ENCODE results near the gene ITGB1. TPM values are rescaled to one million over a fixed set of nuclear protein-coding genes. Genes with fewer than 3 reads are reported as not detected.
"Not testable (repeated sequence)": the region's sequence is repeated elsewhere in the genome, so short reads cannot be mapped to it uniquely, and the experiment has no call there.

The ITGB1 gene
- total RNA-seq, 1 donor from 2014 or later, result 373 TPM

DNA sequence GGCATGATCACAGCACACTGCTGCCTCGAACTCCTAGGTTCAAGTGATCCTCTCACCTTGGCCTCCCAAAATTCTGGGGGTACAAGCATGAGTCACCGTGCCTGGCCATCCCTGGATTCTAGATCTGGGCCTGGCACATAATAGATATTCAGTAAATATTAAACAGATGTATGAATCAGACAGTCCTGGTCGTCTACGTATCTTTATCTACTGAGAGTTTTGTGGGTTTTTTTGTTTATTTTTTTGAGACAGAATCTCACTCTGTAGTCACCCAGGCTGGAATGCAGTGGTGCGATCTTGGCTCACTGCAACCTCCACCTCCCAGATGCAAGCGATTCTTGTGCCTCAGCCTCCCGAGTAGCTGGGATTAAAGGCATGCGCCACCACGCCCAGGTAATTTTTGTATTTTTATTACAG lies 24.3 kb upstream of the ITGB1 start:
- ATAC-seq (no peak), DNase-seq (ENCODE audit: low spot score) (no peak)
- intact Hi-C loops (cut with DNase I), result no loop called here

- ATAC-seq, result peak; percentile 50
- DNase-seq (ENCODE audit: low spot score), result no peak
- intact Hi-C loops (cut with DNase I), result no loop called here
Observed at GRCh38 chr10:32981760-32982159, 23.7 kb upstream of the ITGB1 start.

DNA sequence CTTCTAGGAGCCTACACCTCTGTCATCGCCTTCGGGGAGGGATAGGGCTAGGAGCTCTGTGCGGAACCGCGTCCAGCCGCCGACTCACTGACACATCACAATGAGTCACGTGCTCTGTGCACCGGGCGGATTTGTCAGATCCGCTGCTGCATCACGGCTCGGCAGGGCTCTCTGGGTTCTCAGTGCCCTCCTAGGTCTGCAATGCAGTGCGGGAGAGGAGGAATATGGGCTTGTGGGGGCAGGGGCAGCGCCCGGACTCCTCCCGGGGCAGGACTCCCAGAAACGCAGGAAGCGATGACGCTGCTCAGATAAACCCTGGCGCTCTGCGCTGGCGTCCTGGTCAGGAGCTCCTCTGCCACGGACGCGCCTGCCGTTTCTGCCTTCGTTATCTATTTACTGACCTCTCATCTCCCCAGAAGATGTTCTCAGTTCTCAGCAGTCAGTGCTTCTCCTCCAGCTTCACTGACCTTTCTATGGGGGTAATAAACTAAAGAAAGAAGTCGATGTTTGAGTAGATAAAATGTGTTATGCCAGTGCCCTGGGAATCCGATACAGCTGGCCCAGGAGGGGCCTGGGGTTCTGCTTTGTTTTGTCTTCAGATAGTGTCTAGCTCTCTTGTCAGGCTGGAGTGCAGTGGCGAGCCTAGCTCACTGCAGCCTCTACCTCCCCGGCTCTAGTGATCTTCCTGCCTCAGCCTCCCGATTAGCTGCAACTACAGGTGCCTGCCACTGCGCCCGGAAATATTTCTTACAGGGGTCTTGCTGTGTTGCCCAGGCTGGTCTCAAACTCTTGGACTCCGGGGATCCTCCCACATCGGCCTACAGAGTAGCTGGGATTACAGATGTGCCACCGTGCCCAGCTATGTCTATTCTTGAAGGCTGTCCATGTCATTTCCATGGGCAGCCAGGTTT lies 22.8 kb upstream of the ITGB1 start:
- DNase-seq (ENCODE audit: low spot score) (peak; percentile 88), ATAC-seq (peak; percentile 96)
- intact Hi-C loops (cut with DNase I), result no loop called here

DNA sequence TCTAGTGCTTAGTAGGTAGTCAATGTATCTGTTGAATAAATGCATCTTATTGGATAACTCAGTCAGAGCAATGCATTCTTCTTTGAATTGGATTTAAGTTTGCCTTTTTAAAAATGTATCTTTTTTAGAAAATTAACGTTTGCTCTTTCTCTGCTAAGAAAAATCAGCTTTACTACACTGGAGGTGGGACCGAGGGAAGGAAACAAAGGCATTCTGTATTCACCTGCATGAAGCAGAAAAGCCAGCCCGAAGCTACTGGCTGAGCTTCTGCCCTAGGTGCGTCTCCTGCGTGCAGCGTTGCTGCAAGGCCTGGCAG lies 22.2 kb upstream of the ITGB1 start:
- ATAC-seq (no peak), DNase-seq (ENCODE audit: low spot score) (no peak)
- intact Hi-C loops (cut with DNase I), result no loop called here

- intact Hi-C loops (cut with DNase I); DNase-seq (ENCODE audit: low spot score); ATAC-seq: not testable (repeated sequence)
Observed at GRCh38 chr10:32979719-32980118, 21.7 kb upstream of the ITGB1 start.

DNA sequence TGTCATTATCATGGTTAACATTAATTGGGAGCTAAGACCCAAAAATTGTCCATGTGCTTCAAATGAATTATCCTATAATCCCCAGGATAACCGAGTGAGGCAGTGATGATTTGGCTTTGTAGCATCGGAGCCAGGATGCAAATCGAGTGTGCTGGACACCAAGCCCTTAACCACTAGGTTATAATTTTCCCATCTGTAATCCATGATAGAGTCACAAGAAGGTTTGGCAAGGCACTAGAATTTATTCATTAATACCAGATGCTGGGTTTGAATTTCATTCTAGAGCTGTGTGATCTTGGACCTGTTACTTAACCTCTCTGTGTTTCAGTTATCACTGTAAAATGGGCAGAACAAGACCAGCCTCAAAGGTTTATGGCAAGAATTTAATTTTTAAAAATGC lies 21.0 kb upstream of the ITGB1 start:
- ATAC-seq, result no peak
- intact Hi-C loops (cut with DNase I), result no loop called here
- DNase-seq (ENCODE audit: low spot score), result no peak

DNA sequence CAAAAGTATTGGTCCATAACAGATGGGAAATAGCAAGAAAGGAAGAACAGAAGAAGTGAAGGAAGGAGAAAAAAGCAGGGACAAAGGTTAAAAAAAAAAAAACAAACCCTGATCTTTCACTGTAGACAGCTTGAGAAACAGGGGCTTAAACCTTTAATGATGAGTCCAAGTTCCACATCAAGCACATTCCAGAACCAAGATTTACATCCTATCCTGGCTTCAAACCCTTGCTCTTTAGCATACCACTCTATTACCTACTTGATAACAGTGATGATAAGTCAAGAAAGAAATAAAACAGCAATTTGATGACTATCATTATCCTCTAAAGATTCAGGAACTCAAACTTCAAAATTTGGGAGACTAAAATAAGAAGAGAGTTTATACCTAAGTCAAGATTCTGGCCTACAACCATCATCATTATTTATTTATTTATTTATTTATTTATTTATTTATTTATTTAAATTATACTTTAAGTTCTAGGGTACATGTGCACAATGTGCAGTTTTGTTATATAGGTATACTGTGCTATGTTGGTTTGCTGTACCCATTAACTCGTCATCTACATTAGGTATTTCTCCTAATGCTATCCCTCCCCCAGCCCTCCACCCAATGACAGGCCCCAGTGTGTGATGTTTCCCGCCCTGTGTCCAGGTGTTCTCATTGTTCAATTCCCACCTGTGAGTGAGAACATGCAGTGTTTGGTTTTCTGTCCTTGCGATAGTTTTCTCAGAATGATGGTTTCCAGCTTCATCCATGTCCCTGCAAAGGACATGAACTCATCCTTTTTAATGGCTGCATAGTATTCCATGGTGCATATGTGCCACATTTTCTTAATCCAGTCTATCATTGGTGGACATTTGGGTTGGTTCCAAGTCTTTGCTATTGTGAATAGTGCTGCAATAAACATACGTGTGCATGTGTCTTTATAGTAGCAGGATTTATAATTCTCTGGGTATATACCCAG lies 20.1 kb upstream of the ITGB1 start:
- ATAC-seq; DNase-seq (ENCODE audit: low spot score); intact Hi-C loops (cut with DNase I): not testable (repeated sequence)

- no peak for DNase-seq (ENCODE audit: low spot score)
- no peak for ATAC-seq
- intact Hi-C loops (cut with DNase I), result no loop called here
Observed at GRCh38 chr10:32976338-32976737, 18.3 kb upstream of the ITGB1 start.

GRCh38 chr10:32972929-32973328 lies 14.9 kb upstream of the ITGB1 start:
- DNase-seq (ENCODE audit: low spot score), result no peak
- intact Hi-C loops (cut with DNase I), result no loop called here

DNA sequence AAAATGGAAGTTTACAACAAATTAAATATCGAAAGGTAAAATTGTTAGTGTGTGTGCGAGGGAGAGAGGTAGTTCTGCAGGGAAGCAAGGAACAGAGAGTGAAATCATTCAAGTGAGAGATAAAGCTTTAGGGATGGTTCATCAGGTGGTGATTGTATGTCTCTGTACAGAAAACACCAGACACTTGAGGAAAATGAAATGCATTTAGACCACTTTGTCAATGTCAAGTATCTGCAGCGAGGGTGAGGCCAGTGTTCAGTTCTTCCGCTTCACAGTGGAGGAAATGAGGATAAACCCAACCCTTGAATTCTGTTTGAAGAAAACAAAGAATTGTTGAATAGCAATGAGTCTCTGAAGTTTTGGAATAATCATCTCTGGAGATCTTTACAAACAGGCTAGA lies 14.4 kb upstream of the ITGB1 start:
- DNase-seq (ENCODE audit: low spot score), result no peak
- ATAC-seq, result no peak
- intact Hi-C loops (cut with DNase I), result no loop called here

More at GRCh38 chr10:32972929-32973328, 14.9 kb upstream of the ITGB1 start:
- no peak for ATAC-seq

DNA sequence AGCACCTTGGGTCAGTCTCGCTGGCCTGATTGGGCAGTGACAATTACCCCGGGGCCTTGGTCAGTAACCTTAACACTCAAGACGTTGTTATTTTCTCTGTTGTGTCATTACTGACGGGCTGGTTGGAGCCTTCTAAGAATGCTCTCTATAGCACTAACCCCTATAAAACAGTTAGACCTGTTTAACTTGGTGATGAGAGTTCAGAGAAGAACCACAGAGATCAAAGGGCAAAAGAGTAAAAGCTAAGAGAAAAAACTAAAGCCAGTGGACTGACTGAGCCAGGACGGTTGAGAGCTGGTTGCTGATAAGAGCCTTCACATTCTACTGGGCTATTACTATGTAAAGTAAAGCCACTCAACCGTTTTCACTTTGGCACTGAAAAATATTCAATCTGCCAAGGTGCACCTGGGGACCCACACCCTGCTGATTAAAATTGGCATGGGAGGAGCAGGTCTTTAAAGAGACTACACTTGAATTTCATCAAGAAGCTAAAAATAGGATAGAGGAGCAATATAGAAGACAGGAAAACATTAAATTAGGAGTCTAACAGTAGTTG lies 13.6 kb upstream of the ITGB1 start:
- ATAC-seq, result no peak
- no peak for DNase-seq (ENCODE audit: low spot score)
- intact Hi-C loops (cut with DNase I), result no loop called here

DNA sequence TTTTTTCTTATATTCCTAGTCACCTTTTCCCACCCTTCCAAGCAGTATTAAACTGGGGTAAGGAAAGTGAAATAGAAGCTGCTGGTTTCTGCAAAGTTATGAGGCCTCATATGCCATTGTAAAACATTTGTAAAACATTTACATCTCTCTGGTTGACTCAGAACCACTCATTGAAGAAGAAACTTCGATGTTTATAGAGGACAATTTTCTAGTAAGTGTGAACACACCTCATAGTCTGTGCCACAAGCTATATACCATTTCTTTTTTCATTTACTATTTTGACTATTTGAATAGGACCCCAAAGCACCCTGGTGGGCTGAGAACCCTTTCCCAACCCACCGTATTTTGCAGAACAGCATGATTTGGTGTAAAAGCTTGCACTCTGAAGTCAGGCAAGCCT lies 12.9 kb upstream of the ITGB1 start:
- ATAC-seq (no peak), DNase-seq (ENCODE audit: low spot score) (no peak)
- intact Hi-C loops (cut with DNase I), result no loop called here

DNA sequence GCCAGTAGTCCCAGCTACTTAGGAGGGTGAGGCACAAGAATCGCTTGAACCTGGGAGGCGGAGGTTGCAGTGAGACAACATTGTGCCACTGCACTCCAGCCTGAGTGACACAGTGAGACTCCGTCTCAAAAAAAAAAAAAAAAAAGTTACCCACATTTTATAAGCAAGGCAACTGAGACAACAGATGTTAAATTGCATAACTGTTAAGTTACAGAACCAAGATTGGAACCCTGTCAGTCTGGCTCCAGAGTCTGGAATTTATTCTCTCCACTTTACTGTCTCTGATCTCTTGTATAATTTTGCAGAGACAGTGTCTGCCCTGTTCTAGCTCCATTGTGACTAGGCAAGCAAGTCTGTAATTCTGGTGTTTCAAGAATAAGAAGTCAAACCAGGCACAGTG lies 6.2 kb upstream of the ITGB1 start:
- no peak for DNase-seq (ENCODE audit: low spot score)
- intact Hi-C loops (cut with DNase I), result no loop called here
- no peak for ATAC-seq

GRCh38 chr10:32963096-32963495 lies 5.1 kb upstream of the ITGB1 start:
- intact Hi-C loops (cut with DNase I), result no loop called here
- ATAC-seq, result no peak

DNA sequence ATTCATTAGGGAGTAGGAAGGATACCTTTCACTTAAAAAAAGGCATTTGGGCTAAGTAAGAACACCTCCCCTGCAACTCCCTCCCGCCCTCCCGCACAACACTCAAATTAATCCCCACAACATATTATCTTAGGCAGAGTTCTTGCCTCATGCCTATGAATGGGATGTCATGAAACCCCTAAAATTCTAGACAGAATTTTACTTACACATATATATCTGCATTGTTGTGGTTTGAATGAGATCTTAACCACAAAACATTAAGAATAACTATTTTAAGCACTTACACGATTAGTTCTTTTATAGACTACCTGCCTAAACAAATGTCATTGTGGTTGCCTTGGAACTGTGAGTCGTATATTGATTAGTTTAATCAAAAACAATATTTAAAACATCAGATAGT lies 4.5 kb upstream of the ITGB1 start:
- ATAC-seq, result no peak
- intact Hi-C loops (cut with DNase I), result no loop called here
- no peak for DNase-seq (ENCODE audit: low spot score)

More at GRCh38 chr10:32963096-32963495, 5.1 kb upstream of the ITGB1 start:
- DNase-seq (ENCODE audit: low spot score), result no peak

DNA sequence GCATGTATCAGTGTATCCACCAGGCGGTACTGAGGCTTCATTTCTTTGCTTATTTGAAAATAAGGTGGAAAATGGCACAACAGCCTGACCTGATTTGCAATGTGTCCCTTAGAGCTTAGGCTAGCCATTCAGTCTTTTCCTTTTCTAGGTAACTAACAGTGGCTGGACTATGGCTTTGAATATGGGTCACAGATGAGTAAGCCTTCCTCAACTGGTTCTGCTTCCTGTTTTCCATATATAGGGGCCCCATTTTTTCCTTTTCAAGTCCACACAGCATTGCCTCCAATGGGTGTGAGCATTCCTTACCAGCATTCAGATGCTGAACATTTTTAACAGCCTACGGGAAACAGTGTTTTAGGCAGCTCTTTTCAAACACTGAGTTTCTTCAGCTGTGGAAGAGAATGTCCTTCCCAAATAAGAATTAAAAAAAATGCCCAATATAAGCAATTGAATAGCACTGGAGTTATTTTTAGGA lies 3.9 kb upstream of the ITGB1 start:
- intact Hi-C loops (cut with DNase I), result no loop called here
- no peak for ATAC-seq

GRCh38 chr10:32961343-32961894 lies 3.4 kb upstream of the ITGB1 start:
- ATAC-seq (no peak), DNase-seq (ENCODE audit: low spot score) (no peak)
- intact Hi-C loops (cut with DNase I), result no loop called here

More for the DNA sequence above, 3.9 kb upstream of the ITGB1 start:
- DNase-seq (ENCODE audit: low spot score), result no peak

DNA sequence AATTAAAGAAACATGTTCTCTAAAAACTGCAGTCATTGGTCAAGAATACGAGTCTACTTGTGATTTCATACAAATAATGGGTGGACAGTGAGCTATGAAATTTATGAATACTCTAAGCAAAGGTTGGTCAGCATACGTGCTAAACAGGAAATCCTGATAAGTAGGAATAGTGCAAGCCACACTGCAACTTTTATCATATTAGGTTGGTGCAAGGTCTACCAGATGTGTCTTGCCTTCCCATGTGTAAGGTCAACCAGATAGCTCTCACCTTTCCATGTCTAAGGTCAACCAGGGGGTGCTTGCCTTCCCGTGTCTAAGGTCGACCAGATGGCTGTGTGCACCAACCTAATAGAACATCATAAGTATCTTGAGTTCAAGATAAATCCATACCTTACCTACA lies 2.0 kb upstream of the ITGB1 start:
- intact Hi-C loops (cut with DNase I), result no loop called here
- no peak for DNase-seq (ENCODE audit: low spot score)
- ATAC-seq, result no peak

Measured in sciatic nerve (tissue), 2 donors.